GM12878 (cell line): ENCODE data around the gene CARD10. TPM values are rescaled to one million over a fixed set of nuclear protein-coding genes. Genes with fewer than 3 reads are reported as not detected.
A peak's percentile ranks its signal among the peaks of the same experiment; 100 is the strongest.

ENCODE experiments used
- ATAC-seq: fragments of 200-7000 bp; cut with Tn5 transposase; 3 replicates; pipeline ENCODE4 v1.9.1; 2020; ENCODE audit warnings: mild to moderate bottlenecking, moderate library complexity
- BruUV-seq: library from RNA; stranded (reverse); fragments of 400-500 nt; replicated peaks from 2 replicates; lab custom pipeline; 2021; lab: Mats Ljungman, UMichigan
- CTCF ChIA-PET: fragments of 300-600 bp; sonication (Branson Sonifier 250); formaldehyde crosslinking; extraction: SDS; loops from one replicate; lab custom pipeline; 2021; ENCODE audit warnings: inconsistent platforms; lab: Yijun Ruan, JAX
- POLR2A ChIA-PET: fragments of 350-600 bp; formaldehyde crosslinking; extraction: SDS; loops from one replicate; lab custom pipeline; 2021; ENCODE audit warnings: inconsistent platforms; lab: Charles Lee
- RAD21 ChIA-PET: fragments of 300-600 bp; sonication (Branson Sonifier 250); formaldehyde crosslinking; loops from one replicate; lab custom pipeline; 2023; ENCODE audit warnings: antibody characterized with exemption; ENCODE audit not compliant: unreplicated experiment; lab: Charles Lee
- SMC1A ChIA-PET: fragments of 300-600 bp; sonication (Branson Sonifier 250); formaldehyde crosslinking; loops from one replicate; lab custom pipeline; 2023; ENCODE audit not compliant: unreplicated experiment, uncharacterized antibody; lab: Charles Lee
- DNase-seq: peaks from one replicate; pipeline ENCODE4 v3.0.0-alpha.2; 2011; ENCODE audit warnings: low read depth, low spot score
- FAIRE-seq: peaks from 3 replicates; lab custom pipeline; 2011; peaks lifted over from hg19 to GRCh38; lab: Jason Lieb, UNC
- H2AFZ ChIP-seq: 2 replicates; pipeline ENCODE4 v1.6.0; 2011; ENCODE audit warnings: low read depth, low read length, control low read depth; ENCODE audit not compliant: control insufficient read depth
- H3K27ac ChIP-seq: 2 replicates; pipeline ENCODE4 v1.5.1; 2011; ENCODE audit warnings: control low read depth; ENCODE audit not compliant: control insufficient read depth, insufficient read depth
- H3K27me3 ChIP-seq, 2 experiments: replicated peaks in 1 of 2; 2 replicates each; pipeline versions ENCODE4 v1.6.0 to v1.6.1; 2011; ENCODE audit warnings: low read length in 1 of 2; ENCODE audit not compliant: control insufficient read depth in 2 of 2, insufficient read depth in 2 of 2
- H3K36me3 ChIP-seq, 2 experiments: 2 replicates each; pipeline ENCODE4 v1.5.1; 2011; ENCODE audit warnings: low read length in 1 of 2; ENCODE audit not compliant: control insufficient read depth in 2 of 2, insufficient read depth in 2 of 2
- H3K4me1 ChIP-seq: 2 replicates; pipeline ENCODE4 v1.6.1; 2011; ENCODE audit warnings: mild to moderate bottlenecking, low read length, moderate library complexity, mixed read lengths; ENCODE audit not compliant: control insufficient read depth, insufficient read depth
- H3K4me2 ChIP-seq: 2 replicates; pipeline ENCODE4 v1.6.0; 2011; ENCODE audit warnings: control low read depth; ENCODE audit not compliant: control insufficient read depth, insufficient read depth
- H3K4me3 ChIP-seq: fragments of 200-600 bp; sonication (generic); 2 replicates; pipeline ENCODE4 v1.5.1; 2016
- H3K79me2 ChIP-seq: 2 replicates; pipeline ENCODE4 v1.6.0; 2011; ENCODE audit warnings: low read length; ENCODE audit not compliant: control insufficient read depth, insufficient read depth
- H3K9ac ChIP-seq: 2 replicates; pipeline ENCODE4 v1.8.0; 2011; ENCODE audit warnings: low read length, control low read depth, mixed read lengths; ENCODE audit not compliant: control insufficient read depth, insufficient read depth
- H3K9me3 ChIP-seq: replicated peaks from 3 replicates; pipeline ENCODE4 v1.5.1; 2011; ENCODE audit warnings: mild to moderate bottlenecking, low read length; ENCODE audit not compliant: control insufficient read depth, insufficient read depth
- H4K20me1 ChIP-seq: 2 replicates; pipeline ENCODE4 v1.6.0; 2011; ENCODE audit not compliant: control insufficient read depth, insufficient read depth
- BCL3 ChIP-seq: IDR thresholded peaks from 2 replicates; pipeline ENCODE4 v1.6.1; 2011; ENCODE audit warnings: borderline replicate concordance, low read depth, mild to moderate bottlenecking, moderate library complexity, low read length; ENCODE audit not compliant: insufficient read depth, poor library complexity, severe bottlenecking
- HDAC2 ChIP-seq: fragments of 200-600 bp; sonication (generic); IDR thresholded peaks from 2 replicates; pipeline ENCODE4 v1.6.1; 2017
- IKZF1 ChIP-seq: fragments of 450-650 bp; conservative IDR thresholded peaks from 2 replicates; pipeline ENCODE4 v1.6.1; 2017; ENCODE audit warnings: antibody characterized with exemption, mild to moderate bottlenecking
- MXI1 ChIP-seq: fragments of 150-350 bp; IDR thresholded peaks from 2 replicates; pipeline ENCODE4 v1.6.1; 2011; ENCODE audit warnings: low read depth, mild to moderate bottlenecking, inconsistent platforms, low read length, improper control_type of control experiment
- NFXL1 ChIP-seq: fragments of 450-650 bp; IDR thresholded peaks from 2 replicates; pipeline ENCODE4 v1.6.1; 2017; ENCODE audit warnings: antibody characterized with exemption, mild to moderate bottlenecking, borderline replicate concordance
- NR2F1 ChIP-seq: fragments of 450-650 bp; conservative IDR thresholded peaks from 2 replicates; pipeline ENCODE4 v1.6.1; 2017; ENCODE audit warnings: mild to moderate bottlenecking
- RBBP5 ChIP-seq: fragments of 200-600 bp; sonication (generic); conservative IDR thresholded peaks from 2 replicates; pipeline ENCODE4 v1.6.1; 2016
- RUNX3 ChIP-seq: IDR thresholded peaks from 2 replicates; pipeline ENCODE4 v1.6.1; 2012; ENCODE audit warnings: low read length, inconsistent platforms
- ZNF207 ChIP-seq: fragments of 450-650 bp; IDR thresholded peaks from 2 replicates; pipeline ENCODE4 v1.6.1; 2014; ENCODE audit warnings: antibody characterized with exemption, mild to moderate bottlenecking, borderline replicate concordance
- WGBS: methylation state at CpG from one replicate; pipeline ENCODE4 v1.1.6; 2016; ENCODE audit warnings: low lambda C conversion rate; ENCODE audit not compliant: insufficient replicate concordance, insufficient coverage; ENCODE audit errors: missing lambda C conversion rate; 5-methylcytosine and 5-hydroxymethylcytosine counted together
- in situ Hi-C: fragments of 300-500 bp; cut with MboI; formaldehyde crosslinking; loops from 9 replicates; pipeline ENCODE4 v1.14.3; 2018; ENCODE audit warnings: mixed read lengths
- intact Hi-C: fragments of 100-400 bp; cut with micrococcal nuclease; formaldehyde crosslinking; loops from one replicate; pipeline ENCODE4 v1.14.2; 2022; ENCODE audit not compliant: unreplicated experiment
- polyA plus RNA-seq, 11 experiments: library from polyadenylated mRNA; depleted of rRNA in 4 of 11; unstranded in 6 of 11; stranded (reverse) in 5 of 11; fragments of >200 nt; fragmentation: Nextera tagmentation in 4 of 11; fragmentation: Illumina TruSeq in 1 of 11; extraction: Ambion mirVana in 4 of 11; extraction: Trizol in 1 of 11; gene quantifications; 1 replicate in 1 of 11; 2 replicates in 10 of 11; pipeline versions ENCODE4 v1.2.1 to v1.2.3, GENCODE V29; 2011 to 2016; ENCODE audit warnings: inconsistent platforms in 2 of 11, missing spikeins in 2 of 11, low read depth in 1 of 11
- total RNA-seq, 4 experiments: library from RNA; depleted of rRNA in 3 of 4; stranded (reverse); fragments of >200 nt in 3 of 4; fragmentation: Illumina TruSeq in 1 of 4; extraction: Trizol in 1 of 4; gene quantifications; 2 replicates each; pipeline versions ENCODE4 v1.2.1 to v1.2.3, GENCODE V29; 2013 to 2021
- TF ChIP-seq, protein P1 (sequence below): fragments of 450-650 bp; IDR thresholded peaks from 2 replicates; pipeline ENCODE4 v1.6.1; 2016; ENCODE audit warnings: mild to moderate bottlenecking

CARD10 gene
- total and polyA plus RNA-seq, 10 of the 15 experiments (the other 5 are each of a cell fraction or from before 2014, with no cell fraction given), result 0.08 to 0.10 (median 0.10) TPM; not detected in 7

GRCh38 chr22:37559901-37560607 lies 40.8 kb upstream of the CARD10 start, which contains the start of gene CDC42EP1:
TSS of gene CDC42EP1 (plus strand) at chr22:37560480. CDS start at chr22:37566350, 5,870 bp downstream.
- 34% methylated on average over 28 of the region's 76 CpGs for WGBS
- H3K4me3 ChIP-seq, result 0 out of 2 replicates have a peak within 1 kb of the TSS, but pooled peaks have one; percentile 11
- RAD21 ChIA-PET, result no interaction called here
- no peak for DNase-seq
- FAIRE-seq, result no peak
- POLR2A ChIA-PET, result no interaction called here
- no peak; the same call in 2 of the 3 replicates for ATAC-seq
- SMC1A ChIA-PET, result no interaction called here
- H3K79me2 ChIP-seq, result no peaks in the 10 kb centered on the region
- no peak within 1 kb of the TSS for H2AFZ ChIP-seq
- H3K9ac ChIP-seq, result no peak within 1 kb of the TSS
- H3K27me3 ChIP-seq, result peaks cover 16 to 17% of the 10 kb centered on the region in 2 experiments
- CTCF ChIA-PET, result interaction anchor here (12.7 kb wide), 1 partner anchor 15 kb away, joined by 541 read pairs; no protein-coding TSS in a partner anchor
- H3K4me1 ChIP-seq, result no peaks in the 10 kb centered on the region; the same call in 1 of the 2 replicates
- intact Hi-C loops, result loop anchor here (10.0 kb wide), 1 partner anchor 245 kb away; no protein-coding TSS in a partner anchor
- no peaks in the 10 kb centered on the region for H3K36me3 ChIP-seq
- no peak within 1 kb of the TSS for H3K27ac ChIP-seq
- no peaks in the 10 kb centered on the region for H4K20me1 ChIP-seq
- no TSS peak for BruUV-seq
- in situ Hi-C loops, result no loop called here
- TF ChIP-seq NFXL1 (no peak), NR2F1 (no peak), MXI1 (no peak), HDAC2 (no peak), BCL3 (no peak), RBBP5 (no peak), IKZF1 (no peak), RUNX3 (no peak), ZNF207 (no peak)
- TF ChIP-seq, protein P1, sequence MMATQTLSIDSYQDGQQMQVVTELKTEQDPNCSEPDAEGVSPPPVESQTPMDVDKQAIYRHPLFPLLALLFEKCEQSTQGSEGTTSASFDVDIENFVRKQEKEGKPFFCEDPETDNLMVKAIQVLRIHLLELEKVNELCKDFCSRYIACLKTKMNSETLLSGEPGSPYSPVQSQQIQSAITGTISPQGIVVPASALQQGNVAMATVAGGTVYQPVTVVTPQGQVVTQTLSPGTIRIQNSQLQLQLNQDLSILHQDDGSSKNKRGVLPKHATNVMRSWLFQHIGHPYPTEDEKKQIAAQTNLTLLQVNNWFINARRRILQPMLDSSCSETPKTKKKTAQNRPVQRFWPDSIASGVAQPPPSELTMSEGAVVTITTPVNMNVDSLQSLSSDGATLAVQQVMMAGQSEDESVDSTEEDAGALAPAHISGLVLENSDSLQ, result no peak
- H3K9me3 ChIP-seq, result no peaks in the 10 kb centered on the region
- H3K4me2 ChIP-seq, result no peak within 1 kb of the TSS
